A549 treated with CORT108297 at 1 μM for 4 hours (cell line): ENCODE results near the gene EBNA1BP2. TPM values are rescaled to one million over a fixed set of nuclear protein-coding genes. Genes with fewer than 3 reads are reported as not detected.

Experiments used
- total RNA-seq: library from RNA; stranded (reverse); fragments of 200-300 nt; extraction: Qiagen RNA extraction; gene quantifications from 5 replicates; pipeline ENCODE4 v1.2.3, GENCODE V29; 2022

EBNA1BP2 gene
- total RNA-seq, result 176 to 196 TPM (median 188 TPM) in 5 replicates

GRCh38 chr1:43171876-43172526 lies at the start of gene EBNA1BP2, which contains the start of gene CFAP57:
TSS of gene EBNA1BP2 (minus strand) at chr1:43172290. CDS start at chr1:43172118, 172 bp downstream.
TSS of gene CFAP57 (plus strand) at chr1:43172330. CDS start at chr1:43172754, 424 bp downstream.

Other genes with a start within 250 kb of the EBNA1BP2 start
- 113 to 147 TPM (median 130 TPM) in 5 replicates for gene SLC2A1, start 213.4 kb downstream of the EBNA1BP2 start, total RNA-seq
- 0.36 to 0.62 TPM (median 0.47 TPM) in 5 replicates for gene CFAP57, start within 50 bp of the EBNA1BP2 start, total RNA-seq
- 0.09 TPM in 1 of 5 replicates, not detected in the others for gene TMEM125, start 97.7 kb upstream of the EBNA1BP2 start, total RNA-seq
- gene C1orf210, start 113.3 kb upstream of the EBNA1BP2 start, total RNA-seq, result not detected in 5 replicates
- gene TIE1, start 128.7 kb upstream of the EBNA1BP2 start, total RNA-seq, result not detected in 5 replicates
- gene MPL, start 165.5 kb upstream of the EBNA1BP2 start, total RNA-seq, result 0.14 TPM in 1 of 5 replicates, not detected in the others
- 187 to 214 TPM (median 200 TPM) in 5 replicates for gene CDC20, start 186.7 kb upstream of the EBNA1BP2 start, total RNA-seq
- 144 to 161 TPM (median 146 TPM) in 5 replicates for gene ELOVL1, start 195.7 kb upstream of the EBNA1BP2 start, total RNA-seq
- gene MED8, start 217.5 kb upstream of the EBNA1BP2 start, total RNA-seq, result 36.6 to 38.3 TPM (median 37.3 TPM) in 5 replicates
- gene SZT2, start 217.6 kb upstream of the EBNA1BP2 start, total RNA-seq, result 5.5 to 8.7 TPM (median 8.3 TPM) in 5 replicates